Measurements from ENCODE around the gene TMEM132A.

GRCh38 chr11:60974726-60975125 is 50.5 kb downstream of the TMEM132A start:
- TF ChIP-seq CTCF (IDR thresholded peaks at IDR 0.05): no peak
- TF ChIP-seq, protein P1, sequence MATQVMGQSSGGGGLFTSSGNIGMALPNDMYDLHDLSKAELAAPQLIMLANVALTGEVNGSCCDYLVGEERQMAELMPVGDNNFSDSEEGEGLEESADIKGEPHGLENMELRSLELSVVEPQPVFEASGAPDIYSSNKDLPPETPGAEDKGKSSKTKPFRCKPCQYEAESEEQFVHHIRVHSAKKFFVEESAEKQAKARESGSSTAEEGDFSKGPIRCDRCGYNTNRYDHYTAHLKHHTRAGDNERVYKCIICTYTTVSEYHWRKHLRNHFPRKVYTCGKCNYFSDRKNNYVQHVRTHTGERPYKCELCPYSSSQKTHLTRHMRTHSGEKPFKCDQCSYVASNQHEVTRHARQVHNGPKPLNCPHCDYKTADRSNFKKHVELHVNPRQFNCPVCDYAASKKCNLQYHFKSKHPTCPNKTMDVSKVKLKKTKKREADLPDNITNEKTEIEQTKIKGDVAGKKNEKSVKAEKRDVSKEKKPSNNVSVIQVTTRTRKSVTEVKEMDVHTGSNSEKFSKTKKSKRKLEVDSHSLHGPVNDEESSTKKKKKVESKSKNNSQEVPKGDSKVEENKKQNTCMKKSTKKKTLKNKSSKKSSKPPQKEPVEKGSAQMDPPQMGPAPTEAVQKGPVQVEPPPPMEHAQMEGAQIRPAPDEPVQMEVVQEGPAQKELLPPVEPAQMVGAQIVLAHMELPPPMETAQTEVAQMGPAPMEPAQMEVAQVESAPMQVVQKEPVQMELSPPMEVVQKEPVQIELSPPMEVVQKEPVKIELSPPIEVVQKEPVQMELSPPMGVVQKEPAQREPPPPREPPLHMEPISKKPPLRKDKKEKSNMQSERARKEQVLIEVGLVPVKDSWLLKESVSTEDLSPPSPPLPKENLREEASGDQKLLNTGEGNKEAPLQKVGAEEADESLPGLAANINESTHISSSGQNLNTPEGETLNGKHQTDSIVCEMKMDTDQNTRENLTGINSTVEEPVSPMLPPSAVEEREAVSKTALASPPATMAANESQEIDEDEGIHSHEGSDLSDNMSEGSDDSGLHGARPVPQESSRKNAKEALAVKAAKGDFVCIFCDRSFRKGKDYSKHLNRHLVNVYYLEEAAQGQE (IDR thresholded peaks at IDR 0.05; ENCODE audit: low read depth, low read length): no peak
- TF ChIP-seq YY1 (IDR thresholded peaks at IDR 0.05; ENCODE audit: low read depth): no peak
- TF ChIP-seq RFX5 (IDR thresholded peaks at IDR 0.05; ENCODE audit: low read length): no peak
- TF ChIP-seq, protein P2, sequence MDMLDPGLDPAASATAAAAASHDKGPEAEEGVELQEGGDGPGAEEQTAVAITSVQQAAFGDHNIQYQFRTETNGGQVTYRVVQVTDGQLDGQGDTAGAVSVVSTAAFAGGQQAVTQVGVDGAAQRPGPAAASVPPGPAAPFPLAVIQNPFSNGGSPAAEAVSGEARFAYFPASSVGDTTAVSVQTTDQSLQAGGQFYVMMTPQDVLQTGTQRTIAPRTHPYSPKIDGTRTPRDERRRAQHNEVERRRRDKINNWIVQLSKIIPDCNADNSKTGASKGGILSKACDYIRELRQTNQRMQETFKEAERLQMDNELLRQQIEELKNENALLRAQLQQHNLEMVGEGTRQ (IDR thresholded peaks at IDR 0.05; ENCODE audit: borderline replicate concordance, low read depth, low read length): no peak
- no peak for TF ChIP-seq POLR2AphosphoS5 (IDR thresholded peaks at IDR 0.05; ENCODE audit: low read depth, low read length)
- no peak for TF ChIP-seq NRF1 (IDR thresholded peaks at IDR 0.05; ENCODE audit: low read depth, low read length)
- no peak for TF ChIP-seq NFIC (IDR thresholded peaks at IDR 0.05; ENCODE audit: borderline replicate concordance)
- TF ChIP-seq JUND (IDR thresholded peaks at IDR 0.05): no peak
- TF ChIP-seq, protein P3, sequence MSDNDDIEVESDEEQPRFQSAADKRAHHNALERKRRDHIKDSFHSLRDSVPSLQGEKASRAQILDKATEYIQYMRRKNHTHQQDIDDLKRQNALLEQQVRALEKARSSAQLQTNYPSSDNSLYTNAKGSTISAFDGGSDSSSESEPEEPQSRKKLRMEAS (IDR thresholded peaks at IDR 0.05; ENCODE audit: low read depth): no peak
- no peak for TF ChIP-seq FOXJ3 (CRISPR knock-in tag; IDR thresholded peaks at IDR 0.05)
- TF ChIP-seq TEAD4 (IDR thresholded peaks at IDR 0.05; ENCODE audit: borderline replicate concordance, insufficient read depth): no peak
- no peak for TF ChIP-seq EP300 (IDR thresholded peaks at IDR 0.05; ENCODE audit: borderline replicate concordance in 1 of 2, low read depth in 1 of 2, low read length in 1 of 2)
